ENCODE results near the gene GNA14. TPM values are rescaled to one million over a fixed set of nuclear protein-coding genes. Genes with fewer than 3 reads are reported as not detected.

Gene GNA14
- total RNA-seq, 4 donors from 2014 or later = 2.8 to 7.4 (median 4.5) TPM

- TF ChIP-seq CTCF (IDR thresholded peaks at IDR 0.05) = no peak
- DNase-seq (ENCODE audit: low spot score) (no peak), ATAC-seq (ENCODE audit: low FRiP score) (no peak)
Observed at GRCh38 chr9:77677957-77678535, 29.9 kb upstream of the GNA14 start.

GRCh38 chr9:77677397-77677796, 29.3 kb upstream of the GNA14 start:
- TF ChIP-seq CTCF (IDR thresholded peaks at IDR 0.05) = no peak
- DNase-seq (ENCODE audit: low spot score) = no peak
- ATAC-seq (ENCODE audit: low FRiP score) = no peak

GRCh38 chr9:77673941-77674791, 26.0 kb upstream of the GNA14 start:
- no peak for TF ChIP-seq CTCF (IDR thresholded peaks at IDR 0.05)
- DNase-seq (ENCODE audit: low spot score) = no peak
- ATAC-seq (ENCODE audit: low FRiP score) = no peak

GRCh38 chr9:77672183-77672582, 24.1 kb upstream of the GNA14 start:
- ATAC-seq (ENCODE audit: low FRiP score) = no peak
- no peak for TF ChIP-seq CTCF (IDR thresholded peaks at IDR 0.05)
- no peak for DNase-seq (ENCODE audit: low spot score)

GRCh38 chr9:77667151-77667550, 19.0 kb upstream of the GNA14 start:
- DNase-seq (ENCODE audit: low spot score) (no peak), ATAC-seq (ENCODE audit: low FRiP score) (no peak)
- TF ChIP-seq CTCF (IDR thresholded peaks at IDR 0.05) = no peak

- DNase-seq (ENCODE audit: low spot score) = no peak
- no peak for TF ChIP-seq CTCF (IDR thresholded peaks at IDR 0.05)
- ATAC-seq (ENCODE audit: low FRiP score) = no peak
Observed at GRCh38 chr9:77663754-77664153, 15.6 kb upstream of the GNA14 start.
